Lung (tissue), 13 donors: ENCODE results near the gene CFAP126. TPM values are rescaled to one million over a fixed set of nuclear protein-coding genes. Genes with fewer than 3 reads are reported as not detected.
"Not testable (repeated sequence)": the region's sequence is repeated elsewhere in the genome, so short reads cannot be mapped to it uniquely, and the experiment has no call there.

Experiments used
- ATAC-seq: fragments of 200-7000 bp; cut with Tn5 transposase; one replicate; pipeline ENCODE4 v1.9.1; 2020; ENCODE audit warnings: moderate number of reproducible peaks; ENCODE audit not compliant: insufficient read depth, low FRiP score
- DNase-seq, 3 donors: peaks; one replicate each; pipeline ENCODE4 v3.0.0-alpha.2; 2013 to 2017
- H3K27ac ChIP-seq, 2 donors: one replicate each; pipeline ENCODE4 v1.5.1; 2013; ENCODE audit warnings: mild to moderate bottlenecking in 2 of 2, moderate library complexity in 2 of 2, control low read depth in 1 of 2, inconsistent platforms in 1 of 2, low read depth in 1 of 2, low read length in 1 of 2
- H3K27me3 ChIP-seq, 3 donors: one replicate each; pipeline ENCODE4 v1.5.1; 2013; ENCODE audit warnings: low read length in 2 of 3; ENCODE audit not compliant: control insufficient read depth in 3 of 3, insufficient read depth in 3 of 3
- H3K36me3 ChIP-seq, 4 donors: one replicate each; pipeline ENCODE4 v1.5.1; 2013; ENCODE audit warnings: low read length in 4 of 4, mild to moderate bottlenecking in 1 of 4, moderate library complexity in 1 of 4; ENCODE audit not compliant: control insufficient read depth in 4 of 4, insufficient read depth in 4 of 4
- H3K4me1 ChIP-seq, 5 donors: one replicate each; pipeline ENCODE4 v1.5.1; 2013; ENCODE audit warnings: low read length in 5 of 5, mild to moderate bottlenecking in 2 of 5, moderate library complexity in 1 of 5; ENCODE audit not compliant: control insufficient read depth in 5 of 5, insufficient read depth in 5 of 5
- H3K4me3 ChIP-seq: one replicate; pipeline ENCODE4 v1.5.1; 2013; ENCODE audit warnings: mild to moderate bottlenecking, control low read depth, moderate library complexity
- H3K9ac ChIP-seq, 2 donors: one replicate each; pipeline ENCODE4 v1.5.1; 2013; ENCODE audit warnings: low read length in 2 of 2, control low read depth in 1 of 2; ENCODE audit not compliant: insufficient read depth in 1 of 2
- H3K9me3 ChIP-seq, 4 donors: one replicate each; pipeline ENCODE4 v1.5.1; 2013; ENCODE audit warnings: low read length in 3 of 4, mild to moderate bottlenecking in 1 of 4, moderate library complexity in 1 of 4; ENCODE audit not compliant: control insufficient read depth in 4 of 4, insufficient read depth in 3 of 4
- CTCF ChIP-seq: IDR thresholded peaks from 2 replicates; pipeline ENCODE4 v1.5.1; 2012; ENCODE audit warnings: mild to moderate bottlenecking; ENCODE audit errors: control extremely low read depth, extremely low read depth
- WGBS, 2 donors: extraction: QIAGEN DNeasy Blood & Tissue Kit; methylation state at CpG; one replicate each; pipeline ENCODE4 v1.1.7; 2013; 5-methylcytosine and 5-hydroxymethylcytosine counted together
- polyA plus RNA-seq, 2 donors: library from polyadenylated mRNA; stranded (reverse); fragments of 200-250 nt; gene quantifications; one replicate each; pipeline ENCODE4 v1.2.1, GENCODE V29; 2013
- small RNA-seq: library from RNA; depleted of rRNA; stranded (forward); fragments of <200 nt; gene quantifications from one replicate; pipeline ENCODE3, GENCODE V24; 2014; ENCODE audit warnings: low replicate concordance
- total RNA-seq, 2 donors: library from RNA; depleted of rRNA in 1 of 2; stranded (reverse); fragments of >200 nt in 1 of 2; gene quantifications; one replicate each; pipeline ENCODE4 v1.2.1, GENCODE V29; 2014 to 2021
- donor health status: control.
- donor health status: control.
- donor health status: Bipolar disorder and iron deficiency.
- donor health status: healthy.
- donor health status: DM: yes; HTN: yes; CAD: no.

Gene CFAP126
- total and polyA plus RNA-seq, 4 donors = 6.5 to 25.1 (median 22.5) TPM

DNA sequence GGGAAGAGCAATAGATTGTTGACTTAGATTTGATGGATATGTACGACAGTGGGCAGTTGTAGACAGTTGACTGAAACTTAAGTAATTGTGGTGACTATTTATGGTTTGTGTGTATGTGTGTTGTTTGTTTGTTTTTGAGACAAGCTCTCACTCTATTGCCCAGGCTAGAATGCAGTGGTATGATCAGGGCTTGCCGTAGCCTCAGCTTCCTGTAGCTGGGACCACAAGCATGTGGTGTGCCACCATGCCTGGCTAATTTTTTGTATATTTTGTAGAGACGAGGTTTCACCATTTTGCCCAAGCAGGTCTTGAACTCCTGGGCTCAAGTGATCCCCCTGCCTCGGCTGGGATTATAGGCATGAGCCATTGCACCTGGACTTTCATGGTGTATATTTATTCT is 43.7 kb downstream of the CFAP126 start:
- Histone ChIP-seq H3K36me3 (peaks cover 12 to 16% (median 14%) of the 10 kb centered on the region in 4 donors), H3K9ac (no peak overlapping the region), H3K27me3 (no peaks in the 10 kb centered on the region), H3K27ac (no peak overlapping the region), H3K4me1 (no peaks in the 10 kb centered on the region), H3K9me3 (no peaks in the 10 kb centered on the region), H3K4me3 (no peak overlapping the region)
- ATAC-seq = no peak
- no peak for TF ChIP-seq CTCF
- DNase-seq = no peak
- 75 to 86% methylated on average over 4 of the region's 4 CpGs for WGBS, 2 donors

DNA sequence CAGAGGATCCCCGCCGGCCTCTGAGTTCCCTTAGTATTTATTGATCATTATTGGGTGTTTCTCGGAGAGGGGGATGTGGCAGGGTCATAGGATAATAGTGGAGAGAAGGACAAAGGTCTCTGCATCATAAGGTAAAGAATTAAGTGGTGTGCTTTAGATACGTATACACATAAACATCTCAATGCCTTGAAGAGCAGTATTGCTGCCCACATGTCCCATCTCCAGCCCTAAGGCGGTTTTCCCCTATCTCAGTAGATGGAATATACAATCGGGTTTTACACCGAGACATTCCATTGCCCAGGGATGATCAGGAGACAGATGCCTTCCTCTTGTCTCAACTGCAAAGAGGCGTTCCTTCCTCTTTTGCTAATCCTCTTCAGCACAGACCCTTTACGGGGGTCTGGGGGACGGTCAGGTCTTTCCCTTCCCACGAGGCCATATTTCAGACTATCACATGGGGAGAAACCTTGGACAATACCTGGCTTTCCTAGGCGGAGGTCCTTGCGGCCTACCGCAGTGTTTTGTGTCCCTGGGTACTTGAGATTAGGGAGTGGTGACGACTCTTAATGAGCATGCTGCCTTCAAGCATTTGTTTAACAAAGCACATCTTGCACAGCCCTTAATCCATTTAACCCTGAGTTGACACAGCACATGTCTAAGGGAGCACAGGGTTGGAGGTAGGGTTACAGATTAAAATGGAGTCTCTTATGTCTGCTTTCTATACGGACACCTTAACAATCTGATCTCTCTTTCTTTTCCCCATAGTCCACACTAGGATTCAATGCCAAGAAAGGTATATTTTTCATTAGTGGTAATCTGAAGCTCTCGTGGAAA is 51.6 kb downstream of the CFAP126 start:
- not testable (repeated sequence) for H3K27ac ChIP-seq, ATAC-seq, H3K4me3 ChIP-seq, H3K9ac ChIP-seq, H3K9me3 ChIP-seq, DNase-seq, H3K4me1 ChIP-seq, H3K27me3 ChIP-seq, H3K36me3 ChIP-seq
- 75 to 79% methylated on average over 17 of the region's 17 CpGs for WGBS, 2 donors

Small RNA genes lying within 50 kb of the gene (small RNA-seq; reads per million reads assigned to genes)
- gene AL592295.2 (not detected), gene RNU6-481P (not detected)

Other genes starting within 250 kb of the CFAP126 start
- gene PFDN2, start 249.8 kb downstream of the CFAP126 start, total RNA-seq = 10 to 100 TPM; 21.5 to 46.7 TPM
- gene PFDN2, start 249.8 kb downstream of the CFAP126 start, polyA plus RNA-seq = 100 to 1,000 TPM; 140 to 324 TPM
- 10 to 100 TPM; 35.6 to 40.4 TPM for gene NIT1, start 249.8 kb downstream of the CFAP126 start, total RNA-seq
- gene NIT1, start 249.8 kb downstream of the CFAP126 start, polyA plus RNA-seq = 10 to 100 TPM; 26.9 to 40.3 TPM
- 10 to 100 TPM; 25.0 to 38.8 TPM for gene DEDD, start 235.2 kb downstream of the CFAP126 start, total RNA-seq
- gene DEDD, start 235.2 kb downstream of the CFAP126 start, polyA plus RNA-seq = 10 to 100 TPM; 19.4 to 36.8 TPM
- 100 to 1,000 TPM in 1 of 2 donors, 10 to 100 TPM in 1; 99.6 to 101 TPM for gene UFC1, start 213.9 kb downstream of the CFAP126 start, total RNA-seq
- gene UFC1, start 213.9 kb downstream of the CFAP126 start, polyA plus RNA-seq = 100 to 1,000 TPM; 122 to 149 TPM
- 10 to 100 TPM; 22.6 to 28.6 TPM for gene USP21, start 208.4 kb downstream of the CFAP126 start, total RNA-seq
- gene USP21, start 208.4 kb downstream of the CFAP126 start, polyA plus RNA-seq = 10 to 100 TPM; 18.2 to 19.9 TPM
- 10 to 100 TPM; 33.1 to 34.1 TPM for gene PPOX, start 201.4 kb downstream of the CFAP126 start, total RNA-seq
- gene PPOX, start 201.4 kb downstream of the CFAP126 start, polyA plus RNA-seq = 10 to 100 TPM; 14.8 to 33.0 TPM
- gene B4GALT3, start 190.4 kb downstream of the CFAP126 start, total RNA-seq = 10 to 100 TPM; 28.0 to 34.2 TPM
- 10 to 100 TPM; 25.7 to 34.6 TPM for gene B4GALT3, start 190.4 kb downstream of the CFAP126 start, polyA plus RNA-seq
- 10 to 100 TPM in 1 of 2 donors, 1 to 10 TPM in 1; 2.3 to 18.8 TPM for gene ADAMTS4, start 168.8 kb downstream of the CFAP126 start, total RNA-seq
- gene ADAMTS4, start 168.8 kb downstream of the CFAP126 start, polyA plus RNA-seq = 10 to 100 TPM in 1 of 2 donors, 1 to 10 TPM in 1; 7.2 to 22.3 TPM
- 100 to 1,000 TPM in 1 of 2 donors, 10 to 100 TPM in 1; 81.0 to 104 TPM for gene NDUFS2, start 165.5 kb downstream of the CFAP126 start, total RNA-seq
- 10 to 100 TPM; 40.2 to 95.2 TPM for gene NDUFS2, start 165.5 kb downstream of the CFAP126 start, polyA plus RNA-seq
- 100 to 1,000 TPM in 1 of 2 donors, 10 to 100 TPM in 1; 41.6 to 169 TPM for gene FCER1G, start 152.6 kb downstream of the CFAP126 start, total RNA-seq
- 1,000 to 10,000 TPM in 1 of 2 donors, 100 to 1,000 TPM in 1; 275 to 1,998 TPM for gene FCER1G, start 152.6 kb downstream of the CFAP126 start, polyA plus RNA-seq
- gene APOA2, start 144.2 kb downstream of the CFAP126 start, total RNA-seq = 1 to 10 TPM in 1 of 2 donors, not detected in 1; 2.3 TPM
- gene APOA2, start 144.2 kb downstream of the CFAP126 start, polyA plus RNA-seq = 1 to 10 TPM in 1 of 2 donors, not detected in 1; 1.4 TPM
- gene TOMM40L, start 141.8 kb downstream of the CFAP126 start, total RNA-seq = 10 to 100 TPM in 1 of 2 donors, 1 to 10 TPM in 1; 4.9 to 13.0 TPM
- 10 to 100 TPM in 1 of 2 donors, 1 to 10 TPM in 1; 6.8 to 11.1 TPM for gene TOMM40L, start 141.8 kb downstream of the CFAP126 start, polyA plus RNA-seq
- not detected for gene NR1I3, start 129.7 kb downstream of the CFAP126 start, total RNA-seq
- under 1 TPM in 1 of 2 donors, not detected in 1; 0.17 TPM for gene NR1I3, start 129.7 kb downstream of the CFAP126 start, polyA plus RNA-seq
- gene PCP4L1, start 109.1 kb downstream of the CFAP126 start, total RNA-seq = 1 to 10 TPM; 3.6 to 5.8 TPM
- gene PCP4L1, start 109.1 kb downstream of the CFAP126 start, polyA plus RNA-seq = 1 to 10 TPM; 6.9 to 9.3 TPM
- 1 to 10 TPM; 3.6 to 5.1 TPM for gene MPZ, start 57.9 kb downstream of the CFAP126 start, total RNA-seq
- 1 to 10 TPM; 2.0 to 3.7 TPM for gene MPZ, start 57.9 kb downstream of the CFAP126 start, polyA plus RNA-seq
- gene SDHC, start 53.5 kb downstream of the CFAP126 start, total RNA-seq = 100 to 1,000 TPM in 1 of 2 donors, 10 to 100 TPM in 1; 87.1 to 173 TPM
- 100 to 1,000 TPM in 1 of 2 donors, 10 to 100 TPM in 1; 52.5 to 204 TPM for gene SDHC, start 53.5 kb downstream of the CFAP126 start, polyA plus RNA-seq
- gene FCGR2A, start 137.6 kb upstream of the CFAP126 start, total RNA-seq = 10 to 100 TPM; 83.7 to 94.9 TPM
- gene FCGR2A, start 137.6 kb upstream of the CFAP126 start, polyA plus RNA-seq = 100 to 1,000 TPM in 1 of 2 donors, 10 to 100 TPM in 1; 37.6 to 204 TPM
- 10 to 100 TPM; 11.7 to 42.5 TPM for gene HSPA6, start 156.7 kb upstream of the CFAP126 start, total RNA-seq
- gene HSPA6, start 156.7 kb upstream of the CFAP126 start, polyA plus RNA-seq = 10 to 100 TPM; 21.1 to 29.3 TPM
- gene FCGR3A, start 181.9 kb upstream of the CFAP126 start, total RNA-seq = 100 to 1,000 TPM in 1 of 2 donors, 10 to 100 TPM in 1; 33.3 to 110 TPM
- gene FCGR3A, start 181.9 kb upstream of the CFAP126 start, polyA plus RNA-seq = 100 to 1,000 TPM in 1 of 2 donors, 10 to 100 TPM in 1; 27.1 to 211 TPM